K562 (cell line): ENCODE results near the gene ALCAM. TPM values are rescaled to one million over a fixed set of nuclear protein-coding genes. Genes with fewer than 3 reads are reported as not detected.

Experiments used
- CHCHD3 ChIP-seq: fragments of 250-450 bp; sonication (Bioruptor Pico); IDR thresholded peaks from 2 replicates; pipeline ENCODE4 v2.1.2; 2022; ENCODE audit warnings: mild to moderate bottlenecking
- LARP7 ChIP-seq: fragments of 450-650 bp; IDR thresholded peaks from 2 replicates; pipeline ENCODE4 v1.6.1; 2016
- SUPT5H ChIP-seq: fragments of 450-650 bp; IDR thresholded peaks from 2 replicates; pipeline ENCODE4 v1.6.1; 2016
- ZNF318 ChIP-seq, 2 experiments: fragments of 450-650 bp; IDR thresholded peaks; 2 replicates each; pipeline ENCODE4 v1.6.1; 2016; ENCODE audit warnings: mild to moderate bottlenecking in 2 of 2, borderline replicate concordance in 1 of 2, low read depth in 1 of 2, moderate library complexity in 1 of 2
- ZNF707 ChIP-seq: fragments of 250-450 bp; sonication (Bioruptor Pico); conservative IDR thresholded peaks from 2 replicates; pipeline ENCODE4 v1.8.0; 2022; ENCODE audit warnings: inconsistent platforms, mild to moderate bottlenecking, moderate library complexity
- polyA plus RNA-seq, 8 experiments: library from polyadenylated mRNA; depleted of rRNA in 4 of 8; stranded (reverse) in 5 of 8; unstranded in 3 of 8; fragments of >200 nt; fragmentation: Nextera tagmentation in 2 of 8; fragmentation: Illumina TruSeq in 1 of 8; extraction: Ambion mirVana in 2 of 8; extraction: Trizol in 1 of 8; gene quantifications; 2 replicates each; pipeline versions ENCODE4 v1.2.1 to v1.2.3, GENCODE V29; 2011 to 2014; ENCODE audit warnings: inconsistent platforms in 1 of 8, missing spikeins in 1 of 8
- total RNA-seq, 7 experiments: library from RNA; depleted of rRNA in 6 of 7; stranded (reverse); fragments of >200 nt in 6 of 7; fragmentation: Illumina TruSeq in 2 of 7; extraction: Trizol in 2 of 7; gene quantifications; 2 replicates each; pipeline versions ENCODE4 v1.2.1 to v1.2.3, GENCODE V29; 2011 to 2021; ENCODE audit warnings: low replicate concordance in 1 of 7
- TF ChIP-seq, protein P1 (sequence below): fragments of 250-450 bp; sonication (Bioruptor Pico); IDR thresholded peaks from 2 replicates; pipeline ENCODE4 v1.8.0; 2022; ENCODE audit warnings: moderate library complexity, mild to moderate bottlenecking, inconsistent platforms

ALCAM gene
- total and polyA plus RNA-seq, 9 of the 15 experiments (the other 6 are each of a cell fraction or from before 2014, with no cell fraction given), result 0.03 to 0.98 (median 0.14) TPM; not detected in 1

DNA sequence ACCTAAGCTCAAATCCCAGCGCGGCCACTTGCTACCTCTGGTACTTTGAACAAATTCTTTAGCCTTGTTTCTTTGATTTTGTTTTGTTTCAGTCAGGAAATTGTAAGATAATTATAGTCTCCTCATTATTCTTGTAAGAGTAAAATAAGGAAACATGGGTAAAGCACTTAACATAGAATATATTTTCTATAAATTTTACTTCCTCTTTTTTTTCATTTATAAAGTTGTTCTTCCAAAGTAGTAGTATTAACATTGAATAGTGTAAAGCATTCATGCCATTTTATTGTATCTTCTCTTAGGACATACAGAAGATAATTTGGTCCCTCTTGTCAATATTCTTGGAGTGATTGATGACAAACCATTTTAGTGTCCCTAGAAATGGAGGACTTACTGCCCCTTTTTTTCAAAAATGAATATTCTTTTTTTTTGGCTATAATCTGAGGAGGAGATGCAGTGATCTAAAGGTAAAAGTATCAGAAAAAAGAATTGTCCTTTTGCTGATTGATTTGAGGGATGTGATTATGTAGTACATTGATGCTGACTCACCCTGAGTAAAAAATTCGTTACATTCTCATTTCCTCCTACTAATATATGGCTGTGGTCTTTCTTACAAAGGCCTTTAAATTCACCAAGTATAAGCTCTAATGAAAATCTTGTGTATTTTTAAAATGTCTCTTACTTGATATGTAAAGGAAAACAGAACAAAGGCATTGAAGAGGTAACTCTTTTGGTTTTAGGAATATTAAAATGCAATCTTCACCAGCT lies 51.0 kb downstream of the ALCAM start (continued):
- TF ChIP-seq ZNF318 (IDR thresholded peaks at IDR 0.05; ENCODE audit: borderline replicate concordance in 1 of 2, low read depth in 1 of 2), result no peak
- TF ChIP-seq ZNF707, result no peak
- TF ChIP-seq CHCHD3, result no peak
- TF ChIP-seq, protein P1, sequence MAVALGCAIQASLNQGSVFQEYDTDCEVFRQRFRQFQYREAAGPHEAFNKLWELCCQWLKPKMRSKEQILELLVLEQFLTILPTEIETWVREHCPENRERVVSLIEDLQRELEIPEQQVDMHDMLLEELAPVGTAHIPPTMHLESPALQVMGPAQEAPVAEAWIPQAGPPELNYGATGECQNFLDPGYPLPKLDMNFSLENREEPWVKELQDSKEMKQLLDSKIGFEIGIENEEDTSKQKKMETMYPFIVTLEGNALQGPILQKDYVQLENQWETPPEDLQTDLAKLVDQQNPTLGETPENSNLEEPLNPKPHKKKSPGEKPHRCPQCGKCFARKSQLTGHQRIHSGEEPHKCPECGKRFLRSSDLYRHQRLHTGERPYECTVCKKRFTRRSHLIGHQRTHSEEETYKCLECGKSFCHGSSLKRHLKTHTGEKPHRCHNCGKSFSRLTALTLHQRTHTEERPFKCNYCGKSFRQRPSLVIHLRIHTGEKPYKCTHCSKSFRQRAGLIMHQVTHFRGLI (CRISPR knock-in tag), result no peak
- TF ChIP-seq LARP7, result no peak
- no peak for TF ChIP-seq SUPT5H
